HepG2 (cell line): ENCODE data around the gene KRTAP5-4. TPM values are rescaled to one million over a fixed set of nuclear protein-coding genes. Genes with fewer than 3 reads are reported as not detected.

ENCODE experiments used
- ATAC-seq: fragments of 200-7000 bp; cut with Tn5 transposase; 3 replicates; pipeline ENCODE4 v1.9.1; 2020; ENCODE audit warnings: mild to moderate bottlenecking, moderate library complexity
- BruUV-seq: library from RNA; stranded (reverse); fragments of 400-500 nt; replicated peaks from 2 replicates; lab custom pipeline; 2021; lab: Mats Ljungman, UMichigan
- CTCF ChIA-PET: fragments of 300-600 bp; formaldehyde crosslinking; extraction: SDS; loops from one replicate; lab custom pipeline; 2021; ENCODE audit warnings: low total read pairs, inconsistent platforms, low intra/inter-chr PET ratio; lab: Yijun Ruan, JAX
- POLR2A ChIA-PET: fragments of 350-600 bp; sonication (Branson Sonifier 250); formaldehyde crosslinking; loops from one replicate; lab custom pipeline; 2020; ENCODE audit warnings: antibody characterized with exemption, inconsistent platforms; lab: Yijun Ruan, JAX
- DNase-seq: peaks from one replicate; pipeline ENCODE4 v3.0.0-alpha.2; 2015; ENCODE audit warnings: low spot score
- FAIRE-seq: peaks from 3 replicates; lab custom pipeline; 2011; peaks lifted over from hg19 to GRCh38; lab: Jason Lieb, UNC
- H2AFZ ChIP-seq: one replicate; pipeline ENCODE4 v1.6.1; 2011; ENCODE audit warnings: low read length, inconsistent platforms
- H3K27ac ChIP-seq: fragments of 300-600 bp; 3 replicates; pipeline ENCODE4 v1.8.0; 2011; ENCODE audit warnings: mixed run types, mild to moderate bottlenecking, mixed read lengths, low read length, inconsistent platforms; ENCODE audit not compliant: insufficient read depth; ENCODE audit errors: extremely low read length
- H3K27me3 ChIP-seq, 2 experiments: fragments of 200-600 bp in 1 of 2; 2 replicates in 1 of 2; 3 replicates in 1 of 2; pipeline versions ENCODE4 v1.6.0 to v1.8.0; 2011; ENCODE audit warnings: low read length in 2 of 2, mild to moderate bottlenecking in 2 of 2, moderate library complexity in 2 of 2, inconsistent platforms in 1 of 2; ENCODE audit not compliant: insufficient read depth in 2 of 2, control insufficient read depth in 1 of 2
- H3K36me3 ChIP-seq, 2 experiments: fragments of 200-600 bp in 1 of 2; replicated peaks in 1 of 2; 2 replicates in 1 of 2; 3 replicates in 1 of 2; pipeline versions ENCODE4 v1.5.1 to v1.8.0; 2011; ENCODE audit warnings: low read length in 2 of 2, inconsistent platforms in 1 of 2; ENCODE audit not compliant: insufficient read depth in 2 of 2, control insufficient read depth in 1 of 2
- H3K4me1 ChIP-seq: 2 replicates; pipeline ENCODE4 v1.5.1; 2012; ENCODE audit warnings: low read length, inconsistent platforms; ENCODE audit not compliant: insufficient read depth
- H3K4me2 ChIP-seq: 2 replicates; pipeline ENCODE4 v1.6.0; 2011; ENCODE audit warnings: low read depth, low read length, inconsistent platforms
- H3K4me3 ChIP-seq, 3 experiments: fragments of 200-600 bp in 1 of 3; sonication (generic), shearing (Covaris generic) in 1 of 3; replicated peaks in 1 of 3; 2 replicates each; pipeline ENCODE4 v1.5.1; 2011 to 2016; ENCODE audit warnings: low read length in 3 of 3, inconsistent platforms in 2 of 3, low read depth in 2 of 3, mild to moderate bottlenecking in 2 of 3, control low read depth in 1 of 3, mixed read lengths in 1 of 3; ENCODE audit not compliant: insufficient read depth in 1 of 3
- H3K79me2 ChIP-seq: one replicate; pipeline ENCODE4 v1.6.1; 2011; ENCODE audit warnings: low read length, inconsistent platforms; ENCODE audit not compliant: insufficient read depth
- H3K9ac ChIP-seq: 2 replicates; pipeline ENCODE4 v1.6.0; 2011; ENCODE audit warnings: mild to moderate bottlenecking, low read depth, low read length, inconsistent platforms; ENCODE audit not compliant: insufficient read depth
- H3K9me3 ChIP-seq: 2 replicates; pipeline ENCODE4 v1.5.1; 2012; ENCODE audit warnings: mild to moderate bottlenecking, low read length
- H4K20me1 ChIP-seq: 2 replicates; pipeline ENCODE4 v1.6.0; 2011; ENCODE audit warnings: inconsistent platforms, mild to moderate bottlenecking, low read length, moderate library complexity; ENCODE audit not compliant: insufficient read depth
- AKAP8 ChIP-seq: sonication (generic); formaldehyde crosslinking; IDR thresholded peaks from 2 replicates; pipeline ENCODE4 v1.5.1; 2020; ENCODE audit warnings: mild to moderate bottlenecking, missing genetic modification reagents
- CEBPZ ChIP-seq: IDR thresholded peaks from 2 replicates; pipeline ENCODE4 v1.6.1; 2012; ENCODE audit warnings: low read length, improper control_type of control experiment
- CENPT ChIP-seq: sonication (generic); formaldehyde crosslinking; IDR thresholded peaks from 2 replicates; pipeline ENCODE4 v1.8.0; 2022; ENCODE audit warnings: low read depth, mild to moderate bottlenecking, moderate library complexity, missing genetic modification reagents
- ETV5 ChIP-seq: IDR thresholded peaks from 2 replicates; pipeline ENCODE4 v1.6.1; 2018; ENCODE audit warnings: missing biosample characterization, missing genetic modification reagents, inconsistent platforms, borderline replicate concordance
- ISL2 ChIP-seq: sonication (generic); formaldehyde crosslinking; IDR thresholded peaks from 2 replicates; pipeline ENCODE4 v1.5.0; 2020; ENCODE audit warnings: missing genetic modification reagents
- MTA1 ChIP-seq: sonication (generic); formaldehyde crosslinking; IDR thresholded peaks from 2 replicates; pipeline ENCODE4 v1.4.0; 2020; ENCODE audit warnings: missing genetic modification reagents, mild to moderate bottlenecking, borderline replicate concordance
- PAWR ChIP-seq: sonication (generic); formaldehyde crosslinking; IDR thresholded peaks from 2 replicates; pipeline ENCODE4 v1.4.0; 2020; ENCODE audit warnings: missing genetic modification reagents, mild to moderate bottlenecking, borderline replicate concordance
- SKIL ChIP-seq: sonication (generic); formaldehyde crosslinking; IDR thresholded peaks from 2 replicates; pipeline ENCODE4 v1.8.0; 2022; ENCODE audit warnings: missing genetic modification reagents, mild to moderate bottlenecking, moderate library complexity, borderline replicate concordance
- ZC3H4 ChIP-seq: sonication (generic); formaldehyde crosslinking; IDR thresholded peaks from 2 replicates; pipeline ENCODE4 v1.4.0; 2020; ENCODE audit warnings: missing genetic modification reagents, borderline replicate concordance
- ZFP1 ChIP-seq: IDR thresholded peaks from 2 replicates; pipeline ENCODE4 v1.6.1; 2016
- ZMAT5 ChIP-seq: sonication (generic); formaldehyde crosslinking; IDR thresholded peaks from 2 replicates; pipeline ENCODE4 v1.5.0; 2020; ENCODE audit warnings: mild to moderate bottlenecking, low read depth, missing genetic modification reagents, borderline replicate concordance
- ZNF207 ChIP-seq: fragments of 450-650 bp; IDR thresholded peaks from 2 replicates; pipeline ENCODE4 v1.6.1; 2016; ENCODE audit warnings: antibody characterized with exemption, borderline replicate concordance
- ZNF331 ChIP-seq: sonication (generic); formaldehyde crosslinking; IDR thresholded peaks from 2 replicates; pipeline ENCODE4 v1.4.0; 2020; ENCODE audit warnings: missing genetic modification reagents
- ZNF550 ChIP-seq: sonication (generic); formaldehyde crosslinking; IDR thresholded peaks from 2 replicates; pipeline ENCODE4 v1.4.0; 2020; ENCODE audit warnings: mild to moderate bottlenecking, missing genetic modification reagents, borderline replicate concordance
- WGBS: methylation state at CpG from one replicate; pipeline ENCODE4 v1.1.6; 2017; ENCODE audit warnings: low lambda C conversion rate; 5-methylcytosine and 5-hydroxymethylcytosine counted together
- in situ Hi-C: cut with HindIII; loops from 2 replicates; pipeline ENCODE4 v1.10.0; 2017; ENCODE audit warnings: low pct_unique_long_range_greater_than_20kb; ENCODE audit not compliant: extremely low pct_ligation_motif_present
- intact Hi-C: fragments of 100-400 bp; cut with micrococcal nuclease; formaldehyde crosslinking; loops from one replicate; pipeline ENCODE4 v1.10.0; 2022; ENCODE audit not compliant: unreplicated experiment
- polyA plus RNA-seq, 8 experiments: library from polyadenylated mRNA; depleted of rRNA in 3 of 8; stranded (reverse) in 7 of 8; unstranded in 1 of 8; fragments of >200 nt; fragmentation: Illumina TruSeq in 4 of 8; extraction: Trizol in 4 of 8; gene quantifications; 2 replicates each; pipeline versions ENCODE4 v1.2.1 to v1.2.3, GENCODE V29; 2011 to 2016; ENCODE audit warnings: low read depth in 4 of 8, missing spikeins in 1 of 8, mixed read lengths in 1 of 8; ENCODE audit not compliant: insufficient read depth in 1 of 8
- total RNA-seq, 5 experiments: library from RNA; depleted of rRNA; stranded (reverse); fragments of >200 nt; fragmentation: Illumina TruSeq; extraction: Trizol; gene quantifications; 2 replicates each; pipeline ENCODE4 v1.2.3, GENCODE V29; 2016; ENCODE audit warnings: low read depth in 1 of 5
- TF ChIP-seq, protein P1 (sequence below): sonication (generic); formaldehyde crosslinking; IDR thresholded peaks from 2 replicates; pipeline ENCODE4 v1.5.0; 2020; ENCODE audit warnings: missing genetic modification reagents

The KRTAP5-4 gene
- total and polyA plus RNA-seq, 2 of the 13 experiments (the other 11 are each of a cell fraction or from before 2014, with no cell fraction given), result not detected

DNA sequence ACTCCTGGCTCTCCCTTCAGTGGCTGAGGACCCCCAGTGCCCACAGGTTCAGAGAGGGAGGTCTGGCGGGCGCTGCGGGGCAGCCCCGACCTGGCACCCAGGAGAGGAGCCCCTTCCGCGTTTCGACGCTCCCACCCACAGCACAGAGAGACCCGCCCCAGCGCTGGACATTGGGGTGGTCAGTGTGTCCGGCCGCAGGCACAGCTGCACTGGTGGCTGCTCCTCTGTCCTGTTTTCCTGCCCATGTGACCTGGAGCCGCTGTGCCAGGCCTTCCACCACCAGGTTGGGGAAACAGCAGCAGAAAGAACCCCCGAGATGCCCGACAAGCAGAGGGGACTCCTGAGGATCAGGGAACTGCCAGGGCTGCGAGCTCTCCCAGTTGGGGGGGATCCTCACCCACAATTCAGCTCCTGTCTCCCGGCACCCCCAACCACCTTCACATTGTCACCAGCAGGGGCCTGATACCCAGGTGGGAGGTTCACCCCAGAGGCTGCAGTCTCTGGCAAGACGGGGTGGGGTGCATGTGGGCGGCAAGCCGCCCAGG, 21.3 kb upstream of the KRTAP5-4 start:
- POLR2A ChIA-PET, result no interaction called here
- in situ Hi-C loops (no loop called here), intact Hi-C loops (no loop called here)
- no peak for ATAC-seq
- TF ChIP-seq ZFP1 (CRISPR knock-in tag) (no peak), AKAP8 (CRISPR knock-in tag) (no peak), ZC3H4 (CRISPR knock-in tag) (no peak), ISL2 (CRISPR knock-in tag) (no peak), ETV5 (no peak), ZNF207 (no peak), ZMAT5 (CRISPR knock-in tag) (no peak), PAWR (CRISPR knock-in tag) (no peak), SKIL (no peak), CENPT (no peak), ZNF331 (no peak), MTA1 (CRISPR knock-in tag) (no peak), CEBPZ (no peak), ZNF550 (no peak)
- TF ChIP-seq, protein P1, sequence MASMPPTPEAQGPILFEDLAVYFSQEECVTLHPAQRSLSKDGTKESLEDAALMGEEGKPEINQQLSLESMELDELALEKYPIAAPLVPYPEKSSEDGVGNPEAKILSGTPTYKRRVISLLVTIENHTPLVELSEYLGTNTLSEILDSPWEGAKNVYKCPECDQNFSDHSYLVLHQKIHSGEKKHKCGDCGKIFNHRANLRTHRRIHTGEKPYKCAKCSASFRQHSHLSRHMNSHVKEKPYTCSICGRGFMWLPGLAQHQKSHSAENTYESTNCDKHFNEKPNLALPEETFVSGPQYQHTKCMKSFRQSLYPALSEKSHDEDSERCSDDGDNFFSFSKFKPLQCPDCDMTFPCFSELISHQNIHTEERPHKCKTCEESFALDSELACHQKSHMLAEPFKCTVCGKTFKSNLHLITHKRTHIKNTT (CRISPR knock-in tag), result no peak
- FAIRE-seq, result no peak
- Histone ChIP-seq H2AFZ (no peak overlapping the region), H3K36me3 (no peaks in the 10 kb centered on the region), H3K9me3 (no peaks in the 10 kb centered on the region), H3K9ac (no peak overlapping the region), H3K4me3 (no peak overlapping the region), H3K4me2 (no peak overlapping the region), H3K27ac (no peak overlapping the region), H3K27me3 (peaks cover 8 to 68% of the 10 kb centered on the region in 2 experiments), H4K20me1 (no peaks in the 10 kb centered on the region), H3K79me2 (no peaks in the 10 kb centered on the region), H3K4me1 (peaks cover 13% of the 10 kb centered on the region)
- no peak for DNase-seq
- CTCF ChIA-PET, result interaction anchor here (0.8 kb wide), 1 partner anchor 187 kb away, joined by 3 read pairs; no protein-coding TSS in a partner anchor
- WGBS, result 44% methylated on average over 11 of the region's 20 CpGs
- BruUV-seq, result no TSS peak
